WERI-Rb-1 (cell line): ENCODE measurements around the gene TMEM108.
A peak's percentile ranks its signal among the peaks of the same experiment; 100 is the strongest.

Experiments used
- DNase-seq: peaks from one replicate; pipeline ENCODE4 v3.0.0-alpha.2; 2020
- H3K27ac ChIP-seq: fragments of 250-450 bp; sonication (Bioruptor Pico); 2 replicates; pipeline ENCODE4 v1.5.1; 2020; ENCODE audit warnings: mild to moderate bottlenecking, moderate library complexity
- H3K27me3 ChIP-seq: fragments of 250-450 bp; sonication (Bioruptor Pico); 2 replicates; pipeline ENCODE4 v1.5.1; 2021; ENCODE audit warnings: mild to moderate bottlenecking, low read depth, moderate library complexity; ENCODE audit not compliant: insufficient read depth, severe bottlenecking
- H3K36me3 ChIP-seq: fragments of 250-450 bp; sonication (Bioruptor Pico); 2 replicates; pipeline ENCODE4 v1.5.1; 2020; ENCODE audit warnings: mild to moderate bottlenecking, moderate library complexity
- H3K4me3 ChIP-seq: 2 replicates; pipeline ENCODE4 v1.5.1; 2011; ENCODE audit warnings: low read depth, mild to moderate bottlenecking, control low read depth, low read length
- H3K9me3 ChIP-seq: fragments of 250-450 bp; sonication (Bioruptor Pico); 2 replicates; pipeline ENCODE4 v1.5.1; 2021; ENCODE audit warnings: mild to moderate bottlenecking, moderate library complexity; ENCODE audit not compliant: severe bottlenecking
- CTCF ChIP-seq: IDR thresholded peaks from 2 replicates; pipeline ENCODE4 v1.5.1; 2011; ENCODE audit warnings: low read depth, mild to moderate bottlenecking, control low read depth, inconsistent platforms, low read length

Gene TMEM108

GRCh38 chr3:133282236-133282635 lies 244.0 kb downstream of the TMEM108 start:
- H3K9me3 ChIP-seq, result no peaks in the 10 kb centered on the region
- DNase-seq, result no peak

GRCh38 chr3:133283958-133284807 lies 246.0 kb downstream of the TMEM108 start:
- TF ChIP-seq CTCF, result peak; percentile 35; the same call in 1 of the 2 replicates
- DNase-seq, result peak; percentile 20
- Histone ChIP-seq H3K4me3 (no peak overlapping the region), H3K27ac (no peak overlapping the region), H3K36me3 (no peaks in the 10 kb centered on the region), H3K9me3 (peaks cover 2% of the 10 kb centered on the region), H3K27me3 (no peaks in the 10 kb centered on the region)

More at GRCh38 chr3:133282236-133282635, 244.0 kb downstream of the TMEM108 start:
- Histone ChIP-seq H3K27me3 (no peaks in the 10 kb centered on the region), H3K4me3 (no peak overlapping the region), H3K27ac (no peak overlapping the region), H3K36me3 (no peaks in the 10 kb centered on the region)
- no peak for TF ChIP-seq CTCF

GRCh38 chr3:133289322-133289721 lies 251.1 kb downstream of the TMEM108 start:
- TF ChIP-seq CTCF, result no peak

GRCh38 chr3:133292296-133292695 lies 254.1 kb downstream of the TMEM108 start:
- no peak for DNase-seq
- peaks cover 2% of the 10 kb centered on the region for H3K9me3 ChIP-seq
- no peak for TF ChIP-seq CTCF
- no peaks in the 10 kb centered on the region for H3K27me3 ChIP-seq
- no peak overlapping the region for H3K27ac ChIP-seq
- H3K36me3 ChIP-seq, result no peaks in the 10 kb centered on the region
- no peak overlapping the region for H3K4me3 ChIP-seq

More at GRCh38 chr3:133289322-133289721, 251.1 kb downstream of the TMEM108 start:
- peaks cover 2% of the 10 kb centered on the region for H3K9me3 ChIP-seq
- H3K27me3 ChIP-seq, result no peaks in the 10 kb centered on the region
- peak overlapping the region; percentile 66; the same call in 1 of the 2 replicates for H3K27ac ChIP-seq
- DNase-seq, result no peak
- H3K36me3 ChIP-seq, result no peaks in the 10 kb centered on the region
- no peak overlapping the region for H3K4me3 ChIP-seq

GRCh38 chr3:133293397-133294110 lies 255.4 kb downstream of the TMEM108 start:
- peaks cover 2% of the 10 kb centered on the region for H3K9me3 ChIP-seq

More at GRCh38 chr3:133293397-133294110, 255.4 kb downstream of the TMEM108 start:
- Histone ChIP-seq H3K36me3 (no peaks in the 10 kb centered on the region), H3K4me3 (no peak overlapping the region), H3K27me3 (no peaks in the 10 kb centered on the region), H3K27ac (no peak overlapping the region)
- TF ChIP-seq CTCF, result no peak
- DNase-seq, result no peak
